ENCODE measurements around the gene BMPR1A. TPM values are rescaled to one million over a fixed set of nuclear protein-coding genes. Genes with fewer than 3 reads are reported as not detected.

BMPR1A gene
- total and polyA plus RNA-seq, 9 of the 15 experiments (the other 6 are each of a cell fraction or from before 2014, with no cell fraction given): 1.6 to 17.5 (median 9.1) TPM

DNA sequence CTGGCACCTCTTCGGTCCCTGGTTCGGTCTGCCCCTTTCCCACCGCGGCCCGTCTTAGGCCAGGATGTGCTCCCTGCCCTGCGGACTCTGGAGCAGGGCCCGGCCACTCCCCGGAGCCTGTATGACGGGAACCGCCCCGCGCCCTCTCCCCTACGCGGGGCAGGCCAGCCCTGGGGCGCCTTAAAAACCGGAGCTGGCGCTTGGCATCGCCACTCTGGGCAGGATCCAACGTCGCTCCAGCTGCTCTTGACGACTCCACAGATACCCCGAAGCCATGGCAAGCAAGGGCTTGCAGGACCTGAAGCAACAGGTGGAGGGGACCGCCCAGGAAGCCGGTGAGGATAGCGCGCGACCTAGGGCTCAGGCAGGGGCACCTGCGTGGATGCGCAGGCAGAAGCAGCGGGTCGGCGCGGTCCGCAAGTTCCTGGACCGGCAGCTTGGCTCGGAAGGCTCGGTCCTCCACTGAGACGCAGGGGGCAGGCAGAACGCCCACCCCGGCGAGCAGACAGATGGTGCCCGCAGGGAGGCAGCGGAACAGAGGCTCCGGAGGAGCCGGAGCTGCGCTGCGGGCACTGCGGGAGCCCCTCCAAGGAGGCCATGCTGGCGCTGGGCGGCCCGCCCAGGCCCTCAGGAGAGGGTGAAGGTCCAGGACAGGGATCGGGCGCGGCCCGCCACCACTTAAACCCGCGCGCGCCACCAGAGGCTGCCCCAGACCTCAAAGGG, 212.0 kb downstream of the BMPR1A start, which contains the start of gene ADIRF:
TSS of gene ADIRF (plus strand) at position 212 of the 723 bp plus-strand sequence. CDS start at position 275, 63 bp downstream.
- no peak for DNase-seq (ENCODE audit: extremely low read depth in 1 of 4, low spot score in 3 of 4)
- no peak for ATAC-seq

More for the DNA sequence above, 212.0 kb downstream of the BMPR1A start, which contains the start of gene ADIRF:
- in situ Hi-C loops (cut with MboI) (no loop called here), intact Hi-C loops (cut with micrococcal nuclease) (no loop called here)
- Histone ChIP-seq H3K27ac (ENCODE audit: extremely low read depth, low read depth, low read length) (no peak within 1 kb of the TSS), H3K9ac (ENCODE audit: insufficient read depth in 1 of 2, low read depth in 2 of 2, low read length in 2 of 2) (peak within 1 kb of the TSS in 1 of 2 experiments; percentile 52; a peak in 1 of 4 replicates), H3K36me3 (ENCODE audit: control insufficient read depth, insufficient read depth, low read length) (no peaks in the 10 kb centered on the region), H3K27me3 (ENCODE audit: control insufficient read depth in 2 of 2, insufficient read depth in 2 of 2, low read length in 2 of 2) (no peaks in the 10 kb centered on the region), H3K9me1 (ENCODE audit: control insufficient read depth, insufficient read depth, low read length) (no peaks in the 10 kb centered on the region), H3K4me1 (replicated peaks in 1 of 2; ENCODE audit: control insufficient read depth in 2 of 2, insufficient read depth in 2 of 2, low read length in 2 of 2) (peaks cover 9 to 28% of the 10 kb centered on the region in 2 experiments; a peak in 4 of 5 replicates), H3K79me2 (ENCODE audit: control insufficient read depth, insufficient read depth, low read length) (no peaks in the 10 kb centered on the region), H3K9me3 (replicated peaks; ENCODE audit: control insufficient read depth, insufficient read depth, low read depth, low read length) (no peaks in the 10 kb centered on the region), H4K20me1 (replicated peaks; ENCODE audit: control insufficient read depth, insufficient read depth, low read length) (no peaks in the 10 kb centered on the region), H3K4me3 (no peak within 1 kb of the TSS), H2AFZ (ENCODE audit: low read depth, low read length) (no peak within 1 kb of the TSS), H3K4me2 (ENCODE audit: insufficient read depth, low read length) (no peak within 1 kb of the TSS)
- BruUV-seq (replicated peaks): no TSS peak
- FAIRE-seq: no peak
- WGBS (ENCODE audit: insufficient coverage, low coverage, missing lambda C conversion rate): 72% methylated on average over 13 of the region's 59 CpGs
- ChIA-PET CTCF (ENCODE audit: low intra/inter-chr PET ratio) (no interaction called here), POLR2A (interaction anchor here (0.6 to 2.0 kb wide), 2 partner anchors 12 to 106 kb away, joined by 3 to 4 read pairs; no protein-coding TSS in a partner anchor)
- TF ChIP-seq, protein P1, sequence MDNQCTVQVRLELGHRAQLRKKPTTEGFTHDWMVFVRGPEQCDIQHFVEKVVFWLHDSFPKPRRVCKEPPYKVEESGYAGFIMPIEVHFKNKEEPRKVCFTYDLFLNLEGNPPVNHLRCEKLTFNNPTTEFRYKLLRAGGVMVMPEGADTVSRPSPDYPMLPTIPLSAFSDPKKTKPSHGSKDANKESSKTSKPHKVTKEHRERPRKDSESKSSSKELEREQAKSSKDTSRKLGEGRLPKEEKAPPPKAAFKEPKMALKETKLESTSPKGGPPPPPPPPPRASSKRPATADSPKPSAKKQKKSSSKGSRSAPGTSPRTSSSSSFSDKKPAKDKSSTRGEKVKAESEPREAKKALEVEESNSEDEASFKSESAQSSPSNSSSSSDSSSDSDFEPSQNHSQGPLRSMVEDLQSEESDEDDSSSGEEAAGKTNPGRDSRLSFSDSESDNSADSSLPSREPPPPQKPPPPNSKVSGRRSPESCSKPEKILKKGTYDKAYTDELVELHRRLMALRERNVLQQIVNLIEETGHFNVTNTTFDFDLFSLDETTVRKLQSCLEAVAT (IDR thresholded peaks at IDR 0.05): no peak
- no peak for TF ChIP-seq NUFIP1 (IDR thresholded peaks at IDR 0.05; ENCODE audit: partially characterized antibody)
- TF ChIP-seq YY1 (IDR thresholded peaks at IDR 0.05; ENCODE audit: borderline replicate concordance in 1 of 3, control insufficient read depth in 1 of 3, extremely low read depth in 1 of 3, insufficient read depth in 3 of 3, insufficient read length in 1 of 3, insufficient replicate concordance in 2 of 3, low read depth in 1 of 3, low read length in 2 of 3): no peak
- no peak for TF ChIP-seq CSDE1 (IDR thresholded peaks at IDR 0.05)
- TF ChIP-seq NR2F6 (CRISPR knock-in tag; IDR thresholded peaks at IDR 0.05): no peak
- TF ChIP-seq, protein P2, sequence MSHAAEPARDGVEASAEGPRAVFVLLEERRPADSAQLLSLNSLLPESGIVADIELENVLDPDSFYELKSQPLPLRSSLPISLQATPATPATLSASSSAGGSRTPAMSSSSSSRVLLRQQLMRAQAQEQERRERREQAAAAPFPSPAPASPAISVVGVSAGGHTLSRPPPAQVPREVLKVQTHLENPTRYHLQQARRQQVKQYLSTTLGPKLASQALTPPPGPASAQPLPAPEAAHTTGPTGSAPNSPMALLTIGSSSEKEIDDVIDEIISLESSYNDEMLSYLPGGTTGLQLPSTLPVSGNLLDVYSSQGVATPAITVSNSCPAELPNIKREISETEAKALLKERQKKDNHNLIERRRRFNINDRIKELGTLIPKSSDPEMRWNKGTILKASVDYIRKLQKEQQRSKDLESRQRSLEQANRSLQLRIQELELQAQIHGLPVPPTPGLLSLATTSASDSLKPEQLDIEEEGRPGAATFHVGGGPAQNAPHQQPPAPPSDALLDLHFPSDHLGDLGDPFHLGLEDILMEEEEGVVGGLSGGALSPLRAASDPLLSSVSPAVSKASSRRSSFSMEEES (CRISPR knock-in tag; IDR thresholded peaks at IDR 0.05): no peak
- TF ChIP-seq RBM34 (IDR thresholded peaks at IDR 0.05; ENCODE audit: borderline replicate concordance, insufficient read depth, low read length): no peak
- TF ChIP-seq ZNF77 (CRISPR knock-in tag; IDR thresholded peaks at IDR 0.05): no peak
- TF ChIP-seq HMGN3 (IDR thresholded peaks at IDR 0.05; ENCODE audit: borderline replicate concordance, extremely low read depth, insufficient read length, low read depth, low read length): no peak
- TF ChIP-seq ZNF780A (CRISPR knock-in tag; IDR thresholded peaks at IDR 0.05): no peak
- TF ChIP-seq MCM5 (IDR thresholded peaks at IDR 0.05; ENCODE audit: low read depth): no peak

Data from K562 (cell line).